GM12801 (cell line): ENCODE measurements around the gene MRPS18A.

ENCODE experiments used
- TF ChIP-seq, protein P1 (sequence below): IDR thresholded peaks from one replicate; pipeline ENCODE4 v1.5.1; 2011; ENCODE audit warnings: control low read depth; ENCODE audit not compliant: insufficient read length; ENCODE audit errors: extremely low read depth

Gene MRPS18A

DNA sequence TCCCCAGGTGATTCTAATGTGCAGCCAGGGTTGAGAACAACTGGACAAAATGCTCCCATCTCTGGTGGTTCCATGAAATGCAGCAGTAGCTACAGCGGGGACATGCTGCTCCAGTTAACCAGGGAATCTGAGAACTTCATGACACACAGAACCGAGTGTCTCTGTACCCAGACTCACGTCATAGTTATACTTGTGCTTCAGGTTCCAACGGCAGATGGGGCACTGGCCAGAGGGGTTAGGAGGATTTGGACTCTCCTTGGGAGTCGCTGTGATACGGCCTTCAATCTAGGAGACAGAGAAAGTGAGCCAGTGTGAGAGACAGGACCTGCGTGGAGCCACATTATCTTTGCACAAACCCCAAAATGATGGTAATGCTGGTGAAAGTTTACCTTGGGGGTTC is 9.2 kb downstream of the MRPS18A start:
- TF ChIP-seq, protein P1, sequence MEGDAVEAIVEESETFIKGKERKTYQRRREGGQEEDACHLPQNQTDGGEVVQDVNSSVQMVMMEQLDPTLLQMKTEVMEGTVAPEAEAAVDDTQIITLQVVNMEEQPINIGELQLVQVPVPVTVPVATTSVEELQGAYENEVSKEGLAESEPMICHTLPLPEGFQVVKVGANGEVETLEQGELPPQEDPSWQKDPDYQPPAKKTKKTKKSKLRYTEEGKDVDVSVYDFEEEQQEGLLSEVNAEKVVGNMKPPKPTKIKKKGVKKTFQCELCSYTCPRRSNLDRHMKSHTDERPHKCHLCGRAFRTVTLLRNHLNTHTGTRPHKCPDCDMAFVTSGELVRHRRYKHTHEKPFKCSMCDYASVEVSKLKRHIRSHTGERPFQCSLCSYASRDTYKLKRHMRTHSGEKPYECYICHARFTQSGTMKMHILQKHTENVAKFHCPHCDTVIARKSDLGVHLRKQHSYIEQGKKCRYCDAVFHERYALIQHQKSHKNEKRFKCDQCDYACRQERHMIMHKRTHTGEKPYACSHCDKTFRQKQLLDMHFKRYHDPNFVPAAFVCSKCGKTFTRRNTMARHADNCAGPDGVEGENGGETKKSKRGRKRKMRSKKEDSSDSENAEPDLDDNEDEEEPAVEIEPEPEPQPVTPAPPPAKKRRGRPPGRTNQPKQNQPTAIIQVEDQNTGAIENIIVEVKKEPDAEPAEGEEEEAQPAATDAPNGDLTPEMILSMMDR: no peak

DNA sequence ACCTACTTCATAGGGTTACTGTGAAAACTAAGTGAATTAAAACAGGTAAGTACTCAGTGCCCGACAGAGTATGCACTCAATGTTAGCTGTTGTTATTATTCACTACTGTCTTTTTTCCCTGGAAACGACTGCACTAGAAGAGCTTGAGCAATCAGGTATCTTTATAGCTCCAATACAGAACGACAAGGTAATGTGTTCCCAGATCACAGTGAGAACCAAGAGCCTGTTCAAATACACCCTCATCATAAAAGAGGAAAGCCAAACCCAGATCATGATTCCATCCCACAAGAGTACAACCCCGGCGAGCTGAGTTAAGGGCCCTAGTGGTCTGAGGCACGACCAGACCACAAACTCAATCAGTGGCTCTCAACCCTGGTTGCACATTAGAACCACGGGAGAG is 9.8 kb downstream of the MRPS18A start:
- TF ChIP-seq, protein P1: no peak

DNA sequence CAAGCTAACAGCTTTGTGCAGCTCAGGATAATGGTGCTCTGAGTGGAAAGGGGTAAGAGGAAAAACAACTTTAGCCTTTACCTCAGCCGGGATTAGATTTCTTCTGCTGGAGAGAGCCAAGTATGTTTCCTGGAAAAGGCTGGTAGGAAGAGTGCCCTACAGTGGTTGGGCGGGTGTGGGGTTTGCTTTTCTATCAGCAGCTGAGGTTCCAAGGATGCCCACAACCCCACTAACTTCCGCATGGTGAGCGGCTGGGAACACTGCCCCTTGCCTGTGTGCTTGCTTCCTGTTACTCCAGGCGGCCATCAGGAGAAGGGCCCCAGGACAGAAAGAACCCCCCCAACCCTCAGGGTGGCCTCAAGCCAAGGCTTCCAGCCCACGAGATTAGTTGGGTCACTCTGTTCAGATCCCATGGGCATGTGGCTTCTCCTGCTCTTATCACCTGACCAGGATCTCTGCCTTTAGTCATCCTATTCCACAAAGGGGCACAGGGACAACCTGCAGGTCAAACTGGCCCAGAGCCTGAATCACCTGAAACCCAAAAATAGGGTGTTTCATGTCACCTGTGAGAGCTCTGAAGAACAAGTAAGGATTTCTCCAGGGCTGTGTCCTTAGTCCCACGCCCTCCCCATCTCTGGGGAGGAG is 10.5 kb downstream of the MRPS18A start:
- TF ChIP-seq, protein P1: no peak

DNA sequence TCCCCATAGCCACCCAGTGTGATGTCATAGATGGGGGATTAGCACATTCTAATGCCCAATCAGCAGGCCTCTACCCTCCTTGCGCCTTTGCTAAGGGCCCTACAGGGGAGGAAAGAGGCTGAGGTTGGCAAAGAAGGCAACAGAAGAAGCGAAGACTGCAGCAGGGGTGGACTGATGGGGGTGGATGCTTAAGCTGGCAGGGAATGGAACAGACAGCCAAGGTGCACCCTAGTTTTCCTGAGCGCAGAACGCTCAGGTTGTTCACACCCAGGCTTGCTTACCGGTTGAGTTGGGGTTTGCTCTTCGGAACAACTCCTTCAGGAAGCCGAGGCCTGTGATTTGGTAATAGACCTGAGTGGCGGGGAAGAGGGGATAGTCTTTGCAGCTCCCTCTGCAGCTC is 12.7 kb downstream of the MRPS18A start:
- TF ChIP-seq, protein P1: no peak

DNA sequence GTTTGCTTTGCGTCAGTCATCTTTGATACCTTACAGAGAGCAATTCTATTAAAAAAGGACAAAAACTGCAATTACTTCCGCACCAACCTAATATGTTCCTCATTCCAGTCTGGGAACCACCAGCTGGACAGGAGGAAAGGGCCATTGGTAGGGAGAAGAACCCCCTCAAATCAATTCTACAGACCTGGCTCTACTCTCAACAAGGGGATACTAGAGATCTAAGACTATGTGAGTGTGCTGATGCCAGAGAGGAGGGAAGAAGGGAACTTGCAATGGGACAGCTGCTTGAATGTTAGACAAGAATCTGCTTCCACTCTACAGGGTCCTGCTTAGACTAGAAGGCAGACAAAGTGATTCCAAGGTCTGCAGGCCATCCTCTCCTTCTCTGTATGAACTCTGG is 13.3 kb downstream of the MRPS18A start:
- TF ChIP-seq, protein P1: no peak

DNA sequence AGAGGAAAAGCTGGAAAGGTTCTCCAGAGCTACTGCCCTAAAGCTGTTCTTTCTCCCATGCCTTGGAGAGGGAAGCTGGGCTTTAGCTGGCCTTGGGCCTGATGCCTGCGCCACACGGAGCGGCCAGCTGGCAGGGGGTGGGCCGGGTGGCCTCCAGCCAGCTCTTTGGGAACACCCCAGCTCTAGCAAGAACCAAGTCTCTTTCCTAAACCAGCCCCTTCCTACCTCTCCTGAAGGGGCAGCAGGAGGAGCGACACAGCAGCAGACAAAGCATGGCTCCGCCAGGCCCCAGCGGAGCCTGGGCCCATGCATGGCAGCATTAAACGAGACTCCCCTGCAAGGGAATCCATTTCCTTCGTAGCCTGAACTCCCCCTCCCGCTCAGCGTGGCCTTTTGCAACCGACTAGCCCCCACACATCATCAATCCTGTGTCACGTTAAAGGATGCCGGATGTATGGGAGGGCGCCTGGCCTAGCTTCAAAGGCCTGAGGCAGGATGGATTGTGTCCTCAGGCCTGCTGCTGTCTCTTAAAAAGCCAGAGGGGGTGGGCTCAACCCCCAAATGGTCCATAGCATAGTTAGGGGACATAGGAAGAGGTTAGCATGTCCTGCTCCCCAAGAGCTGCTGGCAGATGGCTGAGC is 14.0 kb downstream of the MRPS18A start:
- TF ChIP-seq, protein P1: no peak

DNA sequence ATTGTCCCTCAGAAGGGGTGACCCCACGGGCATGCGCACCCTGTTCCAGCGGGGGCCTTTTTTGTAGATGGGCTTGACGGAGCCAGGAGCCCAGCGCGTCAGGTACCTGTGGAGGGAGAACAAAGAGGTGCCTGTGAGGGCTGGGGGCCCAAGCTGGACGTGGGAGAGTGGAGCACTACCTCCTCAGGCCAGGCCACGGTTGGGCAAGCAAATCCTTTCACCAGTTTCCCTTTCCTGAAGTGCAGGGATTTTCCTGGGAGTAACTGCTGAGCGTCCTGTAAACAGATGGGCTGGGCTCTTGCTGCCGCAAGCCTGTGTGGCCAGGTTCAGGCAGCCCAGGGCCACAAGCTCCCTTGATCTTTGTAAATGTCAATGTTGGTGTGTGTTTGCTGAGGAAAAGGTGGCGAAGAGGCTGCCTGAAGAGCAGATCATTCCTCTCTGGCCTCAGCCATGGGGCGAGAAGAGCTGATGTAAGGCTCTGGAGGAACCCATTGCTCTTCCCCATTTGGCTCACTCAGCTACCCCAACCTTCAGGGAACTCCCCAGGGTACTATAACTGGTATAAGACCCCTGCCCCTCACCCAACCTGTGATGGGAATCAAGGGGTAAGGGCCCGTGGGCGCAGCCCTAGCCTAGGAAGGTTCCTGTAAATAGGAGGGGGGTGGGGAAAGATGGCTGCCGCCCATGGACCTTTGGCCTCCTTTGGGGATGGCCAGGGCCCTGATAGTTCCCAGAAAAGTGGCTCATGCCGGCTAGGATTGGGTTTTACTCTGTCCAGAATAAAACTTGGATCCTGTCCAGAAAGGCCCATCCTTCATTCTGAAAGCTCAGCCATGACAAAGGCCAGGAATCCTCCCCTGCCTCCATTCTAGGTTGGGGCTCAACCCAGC is 15.5 kb downstream of the MRPS18A start:
- TF ChIP-seq, protein P1: no peak
